Duodenal mucosa (tissue), 2 donors: ENCODE data around the gene ANTXR1.

ENCODE experiments used
- H3K27ac ChIP-seq: one replicate; pipeline ENCODE4 v1.7.0; 2013; ENCODE audit warnings: low read depth, low read length
- H3K27me3 ChIP-seq, 2 donors: one replicate each; pipeline ENCODE4 v1.7.0; 2013; ENCODE audit warnings: low read length in 2 of 2, control low read depth in 1 of 2; ENCODE audit not compliant: insufficient read depth in 2 of 2, control insufficient read depth in 1 of 2
- H3K36me3 ChIP-seq, 2 donors: one replicate each; pipeline ENCODE4 v1.7.0; 2013; ENCODE audit warnings: low read length in 2 of 2, control low read depth in 1 of 2; ENCODE audit not compliant: insufficient read depth in 2 of 2, control insufficient read depth in 1 of 2
- H3K4me1 ChIP-seq, 2 donors: one replicate each; pipeline ENCODE4 v1.7.0; 2013; ENCODE audit warnings: low read length in 2 of 2, control low read depth in 1 of 2; ENCODE audit not compliant: insufficient read depth in 2 of 2, control insufficient read depth in 1 of 2
- H3K4me3 ChIP-seq, 2 donors: one replicate each; pipeline ENCODE4 v1.7.0; 2013; ENCODE audit warnings: low read length in 2 of 2, low read depth in 1 of 2
- H3K9ac ChIP-seq, 2 donors: one replicate each; pipeline ENCODE4 v1.7.0; 2013; ENCODE audit warnings: low read length in 2 of 2, low read depth in 1 of 2
- H3K9me3 ChIP-seq, 2 donors: one replicate each; pipeline ENCODE4 v1.7.0; 2013; ENCODE audit warnings: low read length in 2 of 2, control low read depth in 1 of 2; ENCODE audit not compliant: control insufficient read depth in 1 of 2

ANTXR1 gene

GRCh38 chr2:69065735-69066336, 52.9 kb downstream of the ANTXR1 start:
- H3K9me3 ChIP-seq = no peaks in the 10 kb centered on the region
- H3K4me1 ChIP-seq = peaks cover 6 to 12% of the 10 kb centered on the region in 2 donors
- H3K27ac ChIP-seq = no peak overlapping the region
- H3K4me3 ChIP-seq = no peak overlapping the region
- H3K9ac ChIP-seq = no peak overlapping the region
- H3K36me3 ChIP-seq = no peaks in the 10 kb centered on the region
- H3K27me3 ChIP-seq = no peaks in the 10 kb centered on the region

GRCh38 chr2:69067026-69067630, 54.1 kb downstream of the ANTXR1 start:
- H3K27me3 ChIP-seq = no peaks in the 10 kb centered on the region
- no peak overlapping the region for H3K9ac ChIP-seq
- no peaks in the 10 kb centered on the region for H3K9me3 ChIP-seq
- peaks cover 5 to 8% of the 10 kb centered on the region in 2 donors for H3K4me1 ChIP-seq
- no peak overlapping the region for H3K4me3 ChIP-seq
- no peak overlapping the region for H3K27ac ChIP-seq
- no peaks in the 10 kb centered on the region for H3K36me3 ChIP-seq

- no peaks in the 10 kb centered on the region for H3K36me3 ChIP-seq
- H3K27ac ChIP-seq = no peak overlapping the region
- H3K9me3 ChIP-seq = no peaks in the 10 kb centered on the region
- H3K9ac ChIP-seq = no peak overlapping the region
- no peaks in the 10 kb centered on the region for H3K27me3 ChIP-seq
- H3K4me1 ChIP-seq = peaks cover 0 to under 1% of the 10 kb centered on the region in 2 donors
- H3K4me3 ChIP-seq = no peak overlapping the region
Observed at GRCh38 chr2:69067866-69068265, 54.9 kb downstream of the ANTXR1 start.

GRCh38 chr2:69070969-69071368, 58.0 kb downstream of the ANTXR1 start:
- H3K4me3 ChIP-seq = no peak overlapping the region
- no peaks in the 10 kb centered on the region for H3K4me1 ChIP-seq
- no peaks in the 10 kb centered on the region for H3K9me3 ChIP-seq
- no peak overlapping the region for H3K27ac ChIP-seq
- no peaks in the 10 kb centered on the region for H3K36me3 ChIP-seq
- no peak overlapping the region for H3K9ac ChIP-seq
- H3K27me3 ChIP-seq = no peaks in the 10 kb centered on the region

GRCh38 chr2:69073928-69074570, 61.1 kb downstream of the ANTXR1 start:
- H3K4me1 ChIP-seq = no peaks in the 10 kb centered on the region

GRCh38 chr2:69074918-69075317, 61.9 kb downstream of the ANTXR1 start:
- H3K4me3 ChIP-seq = no peak overlapping the region
- H3K36me3 ChIP-seq = no peaks in the 10 kb centered on the region
- H3K9me3 ChIP-seq = no peaks in the 10 kb centered on the region
- H3K9ac ChIP-seq = no peak overlapping the region
- no peak overlapping the region for H3K27ac ChIP-seq
- H3K27me3 ChIP-seq = no peaks in the 10 kb centered on the region
- H3K4me1 ChIP-seq = no peaks in the 10 kb centered on the region

More at GRCh38 chr2:69073928-69074570, 61.1 kb downstream of the ANTXR1 start:
- H3K4me3 ChIP-seq = no peak overlapping the region
- H3K27me3 ChIP-seq = no peaks in the 10 kb centered on the region
- no peak overlapping the region for H3K27ac ChIP-seq
- no peak overlapping the region for H3K9ac ChIP-seq
- no peaks in the 10 kb centered on the region for H3K9me3 ChIP-seq
- H3K36me3 ChIP-seq = no peaks in the 10 kb centered on the region

- Histone ChIP-seq H3K27ac (no peak overlapping the region), H3K4me1 (no peaks in the 10 kb centered on the region), H3K9me3 (no peaks in the 10 kb centered on the region), H3K27me3 (no peaks in the 10 kb centered on the region), H3K36me3 (no peaks in the 10 kb centered on the region), H3K9ac (no peak overlapping the region), H3K4me3 (no peak overlapping the region)
Observed at GRCh38 chr2:69075486-69075885, 62.5 kb downstream of the ANTXR1 start.

GRCh38 chr2:69076601-69077000, 63.6 kb downstream of the ANTXR1 start:
- Histone ChIP-seq H3K4me3 (no peak overlapping the region), H3K27ac (no peak overlapping the region)

GRCh38 chr2:69077252-69077950, 64.4 kb downstream of the ANTXR1 start:
- H3K4me1 ChIP-seq = no peaks in the 10 kb centered on the region
- H3K4me3 ChIP-seq = no peak overlapping the region
- H3K36me3 ChIP-seq = no peaks in the 10 kb centered on the region
- no peak overlapping the region for H3K9ac ChIP-seq
- no peaks in the 10 kb centered on the region for H3K27me3 ChIP-seq
- no peaks in the 10 kb centered on the region for H3K9me3 ChIP-seq
- H3K27ac ChIP-seq = no peak overlapping the region

More at GRCh38 chr2:69076601-69077000, 63.6 kb downstream of the ANTXR1 start:
- Histone ChIP-seq H3K4me1 (no peaks in the 10 kb centered on the region), H3K9ac (no peak overlapping the region), H3K36me3 (no peaks in the 10 kb centered on the region), H3K27me3 (no peaks in the 10 kb centered on the region), H3K9me3 (no peaks in the 10 kb centered on the region)

GRCh38 chr2:69080071-69080470, 67.1 kb downstream of the ANTXR1 start:
- Histone ChIP-seq H3K9me3 (no peaks in the 10 kb centered on the region), H3K27ac (no peak overlapping the region), H3K36me3 (no peaks in the 10 kb centered on the region), H3K4me1 (no peaks in the 10 kb centered on the region), H3K27me3 (no peaks in the 10 kb centered on the region), H3K4me3 (no peak overlapping the region), H3K9ac (no peak overlapping the region)
